Astrocyte (in vitro differentiated cells and primary cell): Measurements from ENCODE around the gene SOS2.

Experiments used
- CTCF ChIP-seq: IDR thresholded peaks from 2 replicates; pipeline ENCODE4 v1.5.1; 2011; ENCODE audit warnings: low read depth, mild to moderate bottlenecking, inconsistent platforms, low read length, moderate library complexity; ENCODE audit not compliant: insufficient read depth
- EZH2 ChIP-seq: IDR thresholded peaks from 2 replicates; pipeline ENCODE4 v1.6.1; 2012; ENCODE audit warnings: mild to moderate bottlenecking, low read length, inconsistent platforms; ENCODE audit not compliant: insufficient read depth

- TF ChIP-seq CTCF (no peak), EZH2 (no peak)
Observed at GRCh38 chr14:50230701-50231474, 490 bp downstream of the SOS2 start.
